GM23248 (cell line): Measurements from ENCODE around the gene LEFTY1. TPM values are rescaled to one million over a fixed set of nuclear protein-coding genes. Genes with fewer than 3 reads are reported as not detected.
A peak's percentile ranks its signal among the peaks of the same experiment; 100 is the strongest.
"Not testable (repeated sequence)": the region's sequence is repeated elsewhere in the genome, so short reads cannot be mapped to it uniquely, and the experiment has no call there.

Experiments
- DNase-seq: peaks from one replicate; pipeline ENCODE4 v3.0.0-alpha.2; 2015
- H2AFZ ChIP-seq: fragments of 200-600 bp; sonication (generic); 2 replicates; pipeline ENCODE4 v1.6.1; 2016; ENCODE audit warnings: antibody characterized with exemption
- H3F3A ChIP-seq: fragments of 200-600 bp; sonication (generic); 2 replicates; pipeline ENCODE4 v1.6.1; 2016; ENCODE audit warnings: mild to moderate bottlenecking, antibody characterized with exemption, mixed run types; ENCODE audit not compliant: insufficient read depth
- H3K27ac ChIP-seq: fragments of 200-600 bp; sonication (generic); 2 replicates; pipeline ENCODE4 v1.5.1; 2016; ENCODE audit warnings: mild to moderate bottlenecking
- H3K27me3 ChIP-seq: fragments of 200-600 bp; sonication (generic); replicated peaks from 2 replicates; pipeline ENCODE4 v1.6.1; 2016; ENCODE audit warnings: mild to moderate bottlenecking; ENCODE audit not compliant: insufficient read depth
- H3K36me3 ChIP-seq: fragments of 200-600 bp; sonication (generic); 2 replicates; pipeline ENCODE4 v1.6.1; 2016; ENCODE audit warnings: low read depth, mild to moderate bottlenecking
- H3K4me1 ChIP-seq: fragments of 200-600 bp; sonication (generic); 2 replicates; pipeline ENCODE4 v1.6.1; 2016; ENCODE audit warnings: mild to moderate bottlenecking; ENCODE audit not compliant: insufficient read depth
- H3K4me2 ChIP-seq: fragments of 200-600 bp; sonication (generic); one replicate; pipeline ENCODE4 v1.6.1; 2016; ENCODE audit warnings: mild to moderate bottlenecking; ENCODE audit not compliant: unreplicated experiment
- H3K4me3 ChIP-seq: fragments of 200-600 bp; sonication (generic); 2 replicates; pipeline ENCODE4 v1.5.1; 2016; ENCODE audit warnings: mild to moderate bottlenecking
- H3K79me2 ChIP-seq: fragments of 200-600 bp; sonication (generic); 2 replicates; pipeline ENCODE4 v1.6.1; 2016; ENCODE audit warnings: mild to moderate bottlenecking; ENCODE audit not compliant: insufficient read depth
- H3K9ac ChIP-seq: fragments of 200-600 bp; sonication (generic); 2 replicates; pipeline ENCODE4 v1.6.1; 2016; ENCODE audit warnings: mild to moderate bottlenecking
- H3K9me2 ChIP-seq: fragments of 200-600 bp; sonication (generic); 2 replicates; pipeline ENCODE4 v1.6.1; 2016; ENCODE audit warnings: mixed run types, mild to moderate bottlenecking, moderate library complexity; ENCODE audit not compliant: insufficient read depth
- H3K9me3 ChIP-seq: fragments of 200-600 bp; sonication (generic); one replicate; pipeline ENCODE4 v1.6.1; 2017; ENCODE audit warnings: low read depth
- H4K20me1 ChIP-seq: fragments of 200-600 bp; sonication (generic); 2 replicates; pipeline ENCODE4 v1.6.0; 2016; ENCODE audit not compliant: insufficient read depth
- EZH2 ChIP-seq: fragments of 200-600 bp; sonication (generic); IDR thresholded peaks from 2 replicates; pipeline ENCODE4 v1.6.1; 2018; ENCODE audit warnings: antibody characterized with exemption, mild to moderate bottlenecking; ENCODE audit not compliant: insufficient read depth, poor library complexity, severe bottlenecking
- EZH2phosphoT487 ChIP-seq: fragments of 200-600 bp; sonication (generic); IDR thresholded peaks from 2 replicates; pipeline ENCODE4 v1.6.1; 2018; ENCODE audit warnings: antibody characterized with exemption, moderate library complexity, mild to moderate bottlenecking, low read depth; ENCODE audit not compliant: insufficient read depth
- WGBS, 2 experiments: methylation state at CpG; one replicate each; pipeline ENCODE4 v1.1.6; 2015 to 2017; ENCODE audit warnings: low lambda C conversion rate in 2 of 2, low coverage in 1 of 2; ENCODE audit errors: missing lambda C conversion rate in 2 of 2; 5-methylcytosine and 5-hydroxymethylcytosine counted together
- in situ Hi-C: fragments of 300-500 bp; cut with MboI; formaldehyde crosslinking; loops from 2 replicates; pipeline ENCODE4 v1.15.0; 2020
- polyA plus RNA-seq: library from polyadenylated mRNA; unstranded; fragments of >200 nt; fragmentation: Nextera tagmentation; extraction: Ambion mirVana; gene quantifications from 2 replicates; pipeline ENCODE4 v1.2.1, GENCODE V29; 2016
- total RNA-seq: library from RNA; depleted of rRNA; stranded (reverse); fragments of >200 nt; shearing (Covaris generic); gene quantifications from 2 replicates; pipeline ENCODE4 v1.2.3, GENCODE V29; 2014; rRNA removed

LEFTY1 gene
- total RNA-seq, result not detected in 2 replicates
- polyA plus RNA-seq, result not detected in 2 replicates

GRCh38 chr1:225888898-225889601, at the start of gene LEFTY1:
LEFTY1 (minus strand) TSS chr1:225889146; CDS start chr1:225889066, 80 bp downstream.
- Histone ChIP-seq H3K9ac (no peak within 1 kb of the TSS), H3K4me3 (no peak within 1 kb of the TSS), H4K20me1 (no peaks in the 10 kb centered on the region), H3K27ac (no peak within 1 kb of the TSS), H3K79me2 (no peaks in the 10 kb centered on the region), H3K36me3 (no peaks in the 10 kb centered on the region), H2AFZ (no peak within 1 kb of the TSS), H3K4me1 (no peaks in the 10 kb centered on the region), H3F3A (no peaks in the 10 kb centered on the region), H3K27me3 (no peaks in the 10 kb centered on the region), H3K9me3 (no peaks in the 10 kb centered on the region), H3K4me2 (no peak within 1 kb of the TSS), H3K9me2 (no peaks in the 10 kb centered on the region)
- DNase-seq, result no peak
- in situ Hi-C loops, result no loop called here
- TF ChIP-seq EZH2 (no peak), EZH2phosphoT487 (no peak)
- WGBS, 2 experiments, result 72 to 78% methylated on average over 10 of the region's 11 CpGs

- Histone ChIP-seq H3K27ac (no peak overlapping the region), H3K4me2 (no peak overlapping the region), H3K36me3 (no peaks in the 10 kb centered on the region), H3K4me3 (no peak overlapping the region), H3F3A (peaks cover 6% of the 10 kb centered on the region; the same call in 1 of the 2 replicates), H3K9me3 (no peaks in the 10 kb centered on the region), H2AFZ (peak overlapping the region; percentile 48; the same call in 1 of the 2 replicates), H3K4me1 (peaks cover 13% of the 10 kb centered on the region; the same call in 1 of the 2 replicates), H4K20me1 (no peaks in the 10 kb centered on the region), H3K9ac (no peak overlapping the region), H3K79me2 (no peaks in the 10 kb centered on the region), H3K9me2 (no peaks in the 10 kb centered on the region), H3K27me3 (no peaks in the 10 kb centered on the region)
- TF ChIP-seq EZH2phosphoT487, result no peak
- no peak for DNase-seq
- in situ Hi-C loops, result no loop called here
- 94 to 97% methylated on average over 19 to 21 of the region's 21 CpGs for WGBS, 2 experiments
These were observed 48.4 kb upstream of the LEFTY1 start for GRCh38 chr1:225937048-225937968.

GRCh38 chr1:225936523-225936922, 47.6 kb upstream of the LEFTY1 start:
- H3K9me3 ChIP-seq, result no peaks in the 10 kb centered on the region
- DNase-seq, result no peak
- no peak overlapping the region for H3K9ac ChIP-seq
- H3K4me2 ChIP-seq, result no peak overlapping the region
- 38 to 44% methylated on average over 3 of the region's 3 CpGs for WGBS, 2 experiments
- in situ Hi-C loops, result no loop called here
- TF ChIP-seq EZH2phosphoT487 (no peak), EZH2 (no peak)
- no peaks in the 10 kb centered on the region for H3K9me2 ChIP-seq
- no peaks in the 10 kb centered on the region for H4K20me1 ChIP-seq
- H3K4me3 ChIP-seq, result no peak overlapping the region
- H3F3A ChIP-seq, result peaks cover 6% of the 10 kb centered on the region; the same call in 1 of the 2 replicates
- H3K79me2 ChIP-seq, result no peaks in the 10 kb centered on the region
- H3K36me3 ChIP-seq, result no peaks in the 10 kb centered on the region
- no peak overlapping the region for H3K27ac ChIP-seq
- peaks cover 13% of the 10 kb centered on the region; the same call in 1 of the 2 replicates for H3K4me1 ChIP-seq
- peak overlapping the region; percentile 48; the same call in 1 of the 2 replicates for H2AFZ ChIP-seq
- H3K27me3 ChIP-seq, result no peaks in the 10 kb centered on the region

- H3K36me3 ChIP-seq, H3K9me2 ChIP-seq, H2AFZ ChIP-seq, H3F3A ChIP-seq, H3K79me2 ChIP-seq, H3K4me3 ChIP-seq, H3K27me3 ChIP-seq, H3K27ac ChIP-seq, in situ Hi-C loops, H3K4me2 ChIP-seq, H4K20me1 ChIP-seq, H3K9me3 ChIP-seq, H3K9ac ChIP-seq: not testable (repeated sequence)
- 29 to 45% methylated on average over 7 to 8 of the region's 8 CpGs for WGBS, 2 experiments
- peak; percentile 49 for DNase-seq
- peaks cover 13% of the 10 kb centered on the region; the same call in 1 of the 2 replicates for H3K4me1 ChIP-seq
These were observed 47.1 kb upstream of the LEFTY1 start for GRCh38 chr1:225936086-225936485.
